Mammary epithelial cell (primary cell): Measurements from ENCODE around the gene CFAP251.

Experiments used
- EZH2 ChIP-seq: IDR thresholded peaks from 2 replicates; pipeline ENCODE4 v1.6.1; 2012; ENCODE audit warnings: low read length, inconsistent platforms, borderline replicate concordance
- TF ChIP-seq, protein P1 (sequence below), 2 donors: IDR thresholded peaks in 1 of 2; conservative IDR thresholded peaks in 1 of 2; 2 replicates each; pipeline ENCODE4 v1.5.1; 2011 to 2012; ENCODE audit warnings: inconsistent platforms in 2 of 2, low read length in 2 of 2, mild to moderate bottlenecking in 2 of 2, control low read depth in 1 of 2, low read depth in 1 of 2; ENCODE audit not compliant: insufficient read depth in 1 of 2; ENCODE audit errors: extremely low read depth in 1 of 2

DNA sequence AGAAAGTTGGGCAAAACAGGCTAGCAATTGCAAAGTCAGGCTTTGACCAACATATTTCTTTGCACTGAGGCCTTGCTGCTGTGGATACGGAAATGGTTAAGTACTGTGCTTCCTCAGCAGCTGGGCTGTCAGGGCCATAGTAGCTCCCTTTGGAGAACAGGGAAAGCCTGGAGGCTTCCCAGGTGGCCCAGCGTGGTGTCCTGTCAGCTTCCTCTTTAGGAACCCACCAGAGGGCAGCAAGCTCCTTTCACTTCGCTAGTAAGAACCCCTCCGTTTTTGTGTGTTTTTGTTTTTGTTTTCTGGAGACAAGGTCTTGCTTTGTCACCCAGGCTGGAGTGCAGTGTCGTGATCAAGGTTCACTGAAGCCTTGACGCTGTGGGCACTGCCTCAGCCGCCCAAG lies 1.7 kb upstream of the CFAP251 start:
- TF ChIP-seq EZH2, result no peak
- TF ChIP-seq, protein P1, sequence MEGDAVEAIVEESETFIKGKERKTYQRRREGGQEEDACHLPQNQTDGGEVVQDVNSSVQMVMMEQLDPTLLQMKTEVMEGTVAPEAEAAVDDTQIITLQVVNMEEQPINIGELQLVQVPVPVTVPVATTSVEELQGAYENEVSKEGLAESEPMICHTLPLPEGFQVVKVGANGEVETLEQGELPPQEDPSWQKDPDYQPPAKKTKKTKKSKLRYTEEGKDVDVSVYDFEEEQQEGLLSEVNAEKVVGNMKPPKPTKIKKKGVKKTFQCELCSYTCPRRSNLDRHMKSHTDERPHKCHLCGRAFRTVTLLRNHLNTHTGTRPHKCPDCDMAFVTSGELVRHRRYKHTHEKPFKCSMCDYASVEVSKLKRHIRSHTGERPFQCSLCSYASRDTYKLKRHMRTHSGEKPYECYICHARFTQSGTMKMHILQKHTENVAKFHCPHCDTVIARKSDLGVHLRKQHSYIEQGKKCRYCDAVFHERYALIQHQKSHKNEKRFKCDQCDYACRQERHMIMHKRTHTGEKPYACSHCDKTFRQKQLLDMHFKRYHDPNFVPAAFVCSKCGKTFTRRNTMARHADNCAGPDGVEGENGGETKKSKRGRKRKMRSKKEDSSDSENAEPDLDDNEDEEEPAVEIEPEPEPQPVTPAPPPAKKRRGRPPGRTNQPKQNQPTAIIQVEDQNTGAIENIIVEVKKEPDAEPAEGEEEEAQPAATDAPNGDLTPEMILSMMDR (conservative IDR thresholded peaks at IDR 0.05 in 1 of 2, IDR thresholded peaks at IDR 0.05 in 1 of 2; ENCODE audit: extremely low read depth in 1 of 2, insufficient read depth in 1 of 2, low read depth in 1 of 2, low read length in 2 of 2), result no peak
